Parathyroid adenoma (tissue), 2 donors: ENCODE measurements around the gene CALML6.

ENCODE experiments used
- H2AFZ ChIP-seq: fragments of 300-600 bp; sonication (generic); one replicate; pipeline ENCODE4 v1.7.0; 2017; ENCODE audit warnings: antibody characterized with exemption, mild to moderate bottlenecking
- H3K27ac ChIP-seq: fragments of 300-600 bp; sonication (generic); one replicate; pipeline ENCODE4 v1.7.0; 2017
- H3K27me3 ChIP-seq: fragments of 300-600 bp; sonication (generic); one replicate; pipeline ENCODE4 v1.7.0; 2017; ENCODE audit warnings: low read length; ENCODE audit not compliant: control insufficient read depth, insufficient read depth
- H3K36me3 ChIP-seq: fragments of 300-600 bp; sonication (generic); one replicate; pipeline ENCODE4 v1.7.0; 2017; ENCODE audit warnings: low read length; ENCODE audit not compliant: control insufficient read depth, insufficient read depth
- H3K4me1 ChIP-seq: fragments of 300-600 bp; sonication (generic); one replicate; pipeline ENCODE4 v1.7.0; 2017; ENCODE audit warnings: control low read depth
- H3K4me2 ChIP-seq: fragments of 300-600 bp; sonication (generic); one replicate; pipeline ENCODE4 v1.7.0; 2017; ENCODE audit warnings: low read length
- H3K4me3 ChIP-seq: fragments of 300-600 bp; sonication (generic); one replicate; pipeline ENCODE4 v1.7.0; 2017; ENCODE audit warnings: low read depth, low read length
- H3K79me2 ChIP-seq: fragments of 300-600 bp; sonication (generic); one replicate; pipeline ENCODE4 v1.7.0; 2017; ENCODE audit warnings: control low read depth
- H3K9ac ChIP-seq: fragments of 300-600 bp; sonication (generic); one replicate; pipeline ENCODE4 v1.7.0; 2017; ENCODE audit warnings: mild to moderate bottlenecking
- H3K9me3 ChIP-seq: fragments of 300-600 bp; sonication (generic); one replicate; pipeline ENCODE4 v1.7.0; 2017; ENCODE audit warnings: low read length; ENCODE audit not compliant: control insufficient read depth
- TF ChIP-seq, protein P1 (sequence below): fragments of 300-600 bp; sonication (generic); IDR thresholded peaks from one replicate; pipeline ENCODE4 v1.7.0; 2017; ENCODE audit warnings: antibody characterized with exemption, mild to moderate bottlenecking
- donor health status: primary hyperparathyroidism.

The CALML6 gene

DNA sequence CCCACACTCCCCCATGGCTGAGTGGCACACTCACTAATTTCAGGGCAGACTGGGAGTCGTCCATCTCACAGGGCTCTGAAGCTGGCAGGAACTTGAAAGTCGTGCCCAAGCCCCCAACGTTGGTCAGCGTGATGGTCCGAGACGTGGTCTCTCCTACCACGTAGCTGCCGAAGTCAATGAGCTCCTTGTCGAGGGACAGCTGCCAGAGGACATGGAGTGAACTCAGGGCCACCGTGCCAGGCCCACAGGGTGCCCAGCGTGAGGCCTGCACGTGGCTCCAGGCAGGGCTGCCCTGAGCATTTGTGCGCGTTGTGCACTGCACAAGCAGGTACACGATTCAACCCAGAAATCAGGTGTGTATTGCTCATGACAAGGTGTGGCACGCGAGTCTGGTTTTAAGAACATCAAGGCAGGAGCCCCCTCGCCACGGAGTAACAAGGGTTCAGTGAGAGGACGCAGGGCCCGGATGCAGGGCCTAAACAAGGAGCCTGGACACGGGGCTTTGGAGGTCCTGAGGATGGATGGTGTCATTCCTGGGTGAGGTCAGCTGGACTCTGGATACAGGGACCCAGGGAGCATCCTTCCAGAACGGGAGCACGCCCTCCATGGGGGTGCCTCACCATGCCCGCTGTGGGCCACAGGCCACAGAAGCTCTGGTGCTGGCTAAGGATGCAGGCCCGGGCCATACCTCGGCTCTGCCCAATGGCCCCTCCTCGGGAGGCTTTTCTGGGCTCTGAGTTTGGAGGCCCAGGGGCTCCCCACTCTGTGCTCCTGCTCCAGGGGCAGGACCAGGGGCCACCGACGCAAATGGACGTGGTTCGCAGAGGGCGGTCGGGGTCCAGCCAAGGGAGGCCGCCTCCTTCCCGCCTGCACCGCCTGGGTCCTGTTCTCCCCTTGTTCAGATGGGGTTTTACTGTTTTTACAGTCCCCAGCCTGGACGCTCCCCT lies 41.8 kb downstream of the CALML6 start:
- no peaks in the 10 kb centered on the region for H3K27me3 ChIP-seq
- H3K4me2 ChIP-seq = no peak overlapping the region
- H3K9ac ChIP-seq = no peak overlapping the region
- no peak overlapping the region for H3K4me3 ChIP-seq
- TF ChIP-seq, protein P1, sequence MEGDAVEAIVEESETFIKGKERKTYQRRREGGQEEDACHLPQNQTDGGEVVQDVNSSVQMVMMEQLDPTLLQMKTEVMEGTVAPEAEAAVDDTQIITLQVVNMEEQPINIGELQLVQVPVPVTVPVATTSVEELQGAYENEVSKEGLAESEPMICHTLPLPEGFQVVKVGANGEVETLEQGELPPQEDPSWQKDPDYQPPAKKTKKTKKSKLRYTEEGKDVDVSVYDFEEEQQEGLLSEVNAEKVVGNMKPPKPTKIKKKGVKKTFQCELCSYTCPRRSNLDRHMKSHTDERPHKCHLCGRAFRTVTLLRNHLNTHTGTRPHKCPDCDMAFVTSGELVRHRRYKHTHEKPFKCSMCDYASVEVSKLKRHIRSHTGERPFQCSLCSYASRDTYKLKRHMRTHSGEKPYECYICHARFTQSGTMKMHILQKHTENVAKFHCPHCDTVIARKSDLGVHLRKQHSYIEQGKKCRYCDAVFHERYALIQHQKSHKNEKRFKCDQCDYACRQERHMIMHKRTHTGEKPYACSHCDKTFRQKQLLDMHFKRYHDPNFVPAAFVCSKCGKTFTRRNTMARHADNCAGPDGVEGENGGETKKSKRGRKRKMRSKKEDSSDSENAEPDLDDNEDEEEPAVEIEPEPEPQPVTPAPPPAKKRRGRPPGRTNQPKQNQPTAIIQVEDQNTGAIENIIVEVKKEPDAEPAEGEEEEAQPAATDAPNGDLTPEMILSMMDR = no peak
- no peaks in the 10 kb centered on the region for H3K79me2 ChIP-seq
- H3K27ac ChIP-seq = no peak overlapping the region
- no peaks in the 10 kb centered on the region for H3K9me3 ChIP-seq
- H2AFZ ChIP-seq = no peak overlapping the region
- H3K36me3 ChIP-seq = no peaks in the 10 kb centered on the region
- no peaks in the 10 kb centered on the region for H3K4me1 ChIP-seq

DNA sequence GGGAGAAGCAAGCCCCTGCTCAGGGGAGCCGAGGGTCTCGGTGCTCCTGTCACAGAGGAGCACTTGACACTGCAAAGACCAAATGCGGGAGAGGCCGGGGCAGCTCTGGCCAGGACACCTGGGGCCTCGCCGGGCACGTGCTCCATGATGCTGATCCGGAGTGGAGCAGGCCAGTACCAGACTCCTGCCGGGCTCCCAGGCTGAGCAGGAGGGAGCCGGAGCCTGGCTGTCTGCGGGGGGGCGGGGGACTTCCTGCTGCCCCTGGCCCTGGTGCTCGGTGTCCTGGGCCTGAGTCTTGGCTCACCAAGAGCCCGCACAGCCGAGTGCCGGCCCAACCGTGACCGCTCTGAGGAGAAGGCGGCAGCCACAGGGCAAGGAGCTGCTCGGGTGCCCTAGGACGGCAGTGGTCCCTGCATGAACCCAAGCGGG lies 42.5 kb downstream of the CALML6 start:
- Histone ChIP-seq H3K4me2 (no peak overlapping the region), H3K9ac (no peak overlapping the region), H3K36me3 (no peaks in the 10 kb centered on the region), H3K9me3 (no peaks in the 10 kb centered on the region), H3K4me3 (no peak overlapping the region), H3K27me3 (no peaks in the 10 kb centered on the region), H2AFZ (no peak overlapping the region), H3K79me2 (no peaks in the 10 kb centered on the region), H3K4me1 (no peaks in the 10 kb centered on the region), H3K27ac (no peak overlapping the region)
- TF ChIP-seq, protein P1 = no peak

DNA sequence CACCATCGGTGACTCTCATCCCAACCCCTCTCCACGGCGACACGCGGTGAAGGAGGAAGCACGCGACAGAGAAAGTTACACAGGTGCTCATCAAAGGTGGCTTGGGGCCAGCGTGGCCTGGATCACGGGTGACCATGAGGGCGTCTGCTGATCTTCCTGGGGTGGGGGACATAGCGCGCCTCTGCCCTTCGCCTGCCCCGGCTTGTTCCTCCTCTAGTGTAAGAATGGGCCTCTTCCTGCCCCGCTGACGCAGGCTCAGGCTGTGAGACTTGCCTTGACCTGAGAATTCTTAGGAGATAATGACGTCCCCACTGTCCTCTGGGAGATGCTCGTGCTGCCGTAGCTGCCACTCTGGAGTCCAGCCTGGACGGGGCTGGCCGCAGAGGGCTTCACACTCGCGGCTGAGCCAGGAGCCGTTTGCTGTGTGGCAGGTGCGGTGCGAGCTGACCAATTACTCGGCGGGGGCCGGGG lies 43.0 kb downstream of the CALML6 start:
- Histone ChIP-seq H3K27me3 (no peaks in the 10 kb centered on the region), H3K4me2 (no peak overlapping the region), H3K79me2 (no peaks in the 10 kb centered on the region), H3K9ac (no peak overlapping the region), H3K9me3 (no peaks in the 10 kb centered on the region), H3K4me1 (no peaks in the 10 kb centered on the region), H3K4me3 (no peak overlapping the region), H2AFZ (no peak overlapping the region), H3K36me3 (no peaks in the 10 kb centered on the region), H3K27ac (no peak overlapping the region)
- TF ChIP-seq, protein P1 = no peak

DNA sequence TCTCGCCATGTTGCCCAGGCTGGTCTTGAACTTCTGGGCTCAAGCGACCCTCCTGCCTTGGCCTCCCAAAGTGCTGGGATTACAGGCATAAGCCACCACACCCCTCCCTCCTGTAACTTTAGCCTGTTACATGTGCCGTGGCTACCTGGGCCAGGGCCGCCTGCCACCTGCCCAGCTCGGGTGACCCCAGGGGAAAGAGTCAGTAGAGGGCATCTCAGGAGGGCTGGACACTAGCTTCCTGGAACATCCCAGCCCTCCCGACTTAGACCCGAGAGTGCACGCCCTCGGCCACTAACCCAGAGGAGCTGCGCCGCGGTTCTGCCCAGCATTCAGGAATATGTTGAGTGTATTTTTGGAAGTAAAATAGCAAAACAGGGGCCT lies 44.4 kb downstream of the CALML6 start:
- Histone ChIP-seq H3K27me3 (no peaks in the 10 kb centered on the region), H3K27ac (no peak overlapping the region), H3K9me3 (no peaks in the 10 kb centered on the region), H2AFZ (no peak overlapping the region), H3K4me1 (no peaks in the 10 kb centered on the region), H3K4me2 (no peak overlapping the region), H3K79me2 (no peaks in the 10 kb centered on the region), H3K9ac (no peak overlapping the region), H3K4me3 (no peak overlapping the region), H3K36me3 (no peaks in the 10 kb centered on the region)
- TF ChIP-seq, protein P1 = no peak
